B cell (primary cell): ENCODE results near the gene ZNF223. TPM values are rescaled to one million over a fixed set of nuclear protein-coding genes. Genes with fewer than 3 reads are reported as not detected.

Experiments used
- ATAC-seq: fragments of 200-7000 bp; cut with Tn5 transposase; one replicate; pipeline ENCODE4 v1.10.0; 2021; ENCODE audit warnings: low read depth, mild to moderate bottlenecking, moderate number of reproducible peaks, moderate library complexity
- CTCF ChIA-PET: fragments of 350-600 bp; sonication (Branson Sonifier 250); formaldehyde crosslinking; loops from one replicate; lab custom pipeline; 2021; ENCODE audit warnings: antibody characterized with exemption, inconsistent platforms; lab: Charles Lee
- POLR2A ChIA-PET: fragments of 350-600 bp; sonication (Branson Sonifier 250); formaldehyde crosslinking; loops from one replicate; lab custom pipeline; 2021; ENCODE audit warnings: antibody characterized with exemption; lab: Charles Lee
- DNase-seq: peaks from one replicate; pipeline ENCODE4 v3.0.0; 2013
- H2AFZ ChIP-seq: 2 replicates; pipeline ENCODE4 v1.6.1; 2012; ENCODE audit warnings: mild to moderate bottlenecking, low read depth, low read length; ENCODE audit not compliant: insufficient read depth, poor library complexity, severe bottlenecking
- H3K27ac ChIP-seq, 2 donors: 1 replicate in 1 of 2; 2 replicates in 1 of 2; pipeline ENCODE4 v1.5.1; 2012 to 2013; ENCODE audit warnings: low read length in 2 of 2, mild to moderate bottlenecking in 2 of 2, moderate library complexity in 1 of 2
- H3K27me3 ChIP-seq, 4 experiments: fragments of 200-600 bp in 1 of 4; sonication (generic) in 1 of 4; replicated peaks in 1 of 4; 1 replicate in 2 of 4; 2 replicates in 2 of 4; pipeline versions ENCODE4 v1.6.1 to v1.7.0; 2013 to 2016; ENCODE audit warnings: low read length in 3 of 4, mild to moderate bottlenecking in 2 of 4, mixed read lengths in 1 of 4, moderate library complexity in 1 of 4; ENCODE audit not compliant: insufficient read depth in 4 of 4, control insufficient read depth in 3 of 4; ENCODE audit errors: control extremely low read depth in 1 of 4
- H3K36me3 ChIP-seq, 2 experiments: replicated peaks in 1 of 2; 1 replicate in 1 of 2; 2 replicates in 1 of 2; pipeline versions ENCODE4 v1.6.1 to v1.7.1; 2013; ENCODE audit warnings: low read length in 1 of 2; ENCODE audit not compliant: insufficient read depth in 2 of 2, control insufficient read depth in 1 of 2; ENCODE audit errors: control extremely low read depth in 1 of 2, extremely low read depth in 1 of 2
- H3K4me1 ChIP-seq, 2 donors: fragments of 200-600 bp in 1 of 2; sonication (generic) in 1 of 2; 1 replicate in 1 of 2; 2 replicates in 1 of 2; pipeline versions ENCODE4 v1.5.1 to v1.6.1; 2013 to 2017; ENCODE audit warnings: low read length in 2 of 2; ENCODE audit not compliant: control insufficient read depth in 2 of 2, insufficient read depth in 2 of 2
- H3K4me2 ChIP-seq: replicated peaks from 2 replicates; pipeline ENCODE3; 2012; ENCODE audit warnings: mild to moderate bottlenecking, low read depth, low read length; ENCODE audit not compliant: poor library complexity, severe bottlenecking
- H3K4me3 ChIP-seq, 5 experiments: fragments of 200-600 bp in 1 of 5; sonication (generic) in 1 of 5; 1 replicate in 3 of 5; 2 replicates in 2 of 5; pipeline versions ENCODE4 v1.5.1 to v1.7.0; 2011 to 2016; ENCODE audit warnings: low read length in 4 of 5, mild to moderate bottlenecking in 4 of 5, low read depth in 2 of 5, control low read depth in 1 of 5, moderate library complexity in 1 of 5; ENCODE audit not compliant: insufficient read depth in 1 of 5; ENCODE audit errors: control extremely low read depth in 1 of 5, extremely low read depth in 1 of 5
- H3K79me2 ChIP-seq: fragments of 200-600 bp; sonication (generic); one replicate; pipeline ENCODE4 v1.6.0; 2016; ENCODE audit warnings: low read length; ENCODE audit not compliant: control insufficient read depth, insufficient read depth
- H3K9ac ChIP-seq: fragments of 200-600 bp; sonication (generic); 2 replicates; pipeline ENCODE4 v1.6.1; 2017; ENCODE audit warnings: mild to moderate bottlenecking, low read length, moderate library complexity
- H3K9me3 ChIP-seq, 3 donors: one replicate each; pipeline versions ENCODE4 v1.6.1 to v1.7.1; 2013; ENCODE audit warnings: low read length in 2 of 3; ENCODE audit not compliant: control insufficient read depth in 2 of 3, insufficient read depth in 1 of 3; ENCODE audit errors: control extremely low read depth in 1 of 3
- H4K20me1 ChIP-seq: 2 replicates; pipeline ENCODE4 v1.6.0; 2012; ENCODE audit warnings: mild to moderate bottlenecking, low read length; ENCODE audit not compliant: insufficient read depth, control insufficient read depth, poor library complexity, severe bottlenecking
- H3K27ac Mint-ChIP-seq: one replicate; pipeline ENCODE4 v1.8.0; 2021; ENCODE audit warnings: mixed read lengths
- H3K27me3 Mint-ChIP-seq: one replicate; pipeline ENCODE4 v1.8.0; 2021; ENCODE audit warnings: mixed read lengths
- H3K4me1 Mint-ChIP-seq: one replicate; pipeline ENCODE4 v1.8.0; 2021; ENCODE audit warnings: mixed read lengths
- H3K4me3 Mint-ChIP-seq: one replicate; pipeline ENCODE4 v1.8.0; 2021; ENCODE audit warnings: mixed read lengths
- H3K9me3 Mint-ChIP-seq: one replicate; pipeline ENCODE4 v1.8.0; 2022; ENCODE audit warnings: mixed read lengths; ENCODE audit not compliant: insufficient read depth
- CTCF ChIP-seq: fragments of 200-600 bp; IDR thresholded peaks from one replicate; pipeline ENCODE4 v1.8.0; 2022; ENCODE audit warnings: antibody characterized with exemption, mild to moderate bottlenecking
- EZH2 ChIP-seq: IDR thresholded peaks from 2 replicates; pipeline ENCODE4 v1.6.1; 2012; ENCODE audit warnings: borderline replicate concordance, low read depth, mild to moderate bottlenecking, moderate library complexity, low read length; ENCODE audit not compliant: insufficient read depth, poor library complexity, severe bottlenecking
- WGBS: methylation state at CpG from one replicate; pipeline ENCODE4 v1.1.5; 2013; ENCODE audit warnings: missing lambda C conversion rate; ENCODE audit not compliant: insufficient coverage; 5-methylcytosine and 5-hydroxymethylcytosine counted together
- intact Hi-C: fragments of 100-400 bp; cut with micrococcal nuclease; formaldehyde crosslinking; loops from one replicate; pipeline ENCODE4 v1.10.0; 2022
- polyA plus RNA-seq: library from polyadenylated mRNA; depleted of rRNA; stranded (reverse); fragments of >200 nt; gene quantifications from 2 replicates; pipeline ENCODE4 v1.2.3, GENCODE V29; 2012
- total RNA-seq, 2 donors: library from RNA; stranded (reverse); fragments of 120-200 nt in 1 of 2; gene quantifications; 1 replicate in 1 of 2; 2 replicates in 1 of 2; pipeline versions ENCODE4 v1.2.3 to v1.2.4, GENCODE V29; 2013 to 2022

ZNF223 gene
- total and polyA plus RNA-seq, 2 donors (not counting 1 experiment from before 2014, with no cell fraction given), result 2.9 to 7.3 TPM

DNA sequence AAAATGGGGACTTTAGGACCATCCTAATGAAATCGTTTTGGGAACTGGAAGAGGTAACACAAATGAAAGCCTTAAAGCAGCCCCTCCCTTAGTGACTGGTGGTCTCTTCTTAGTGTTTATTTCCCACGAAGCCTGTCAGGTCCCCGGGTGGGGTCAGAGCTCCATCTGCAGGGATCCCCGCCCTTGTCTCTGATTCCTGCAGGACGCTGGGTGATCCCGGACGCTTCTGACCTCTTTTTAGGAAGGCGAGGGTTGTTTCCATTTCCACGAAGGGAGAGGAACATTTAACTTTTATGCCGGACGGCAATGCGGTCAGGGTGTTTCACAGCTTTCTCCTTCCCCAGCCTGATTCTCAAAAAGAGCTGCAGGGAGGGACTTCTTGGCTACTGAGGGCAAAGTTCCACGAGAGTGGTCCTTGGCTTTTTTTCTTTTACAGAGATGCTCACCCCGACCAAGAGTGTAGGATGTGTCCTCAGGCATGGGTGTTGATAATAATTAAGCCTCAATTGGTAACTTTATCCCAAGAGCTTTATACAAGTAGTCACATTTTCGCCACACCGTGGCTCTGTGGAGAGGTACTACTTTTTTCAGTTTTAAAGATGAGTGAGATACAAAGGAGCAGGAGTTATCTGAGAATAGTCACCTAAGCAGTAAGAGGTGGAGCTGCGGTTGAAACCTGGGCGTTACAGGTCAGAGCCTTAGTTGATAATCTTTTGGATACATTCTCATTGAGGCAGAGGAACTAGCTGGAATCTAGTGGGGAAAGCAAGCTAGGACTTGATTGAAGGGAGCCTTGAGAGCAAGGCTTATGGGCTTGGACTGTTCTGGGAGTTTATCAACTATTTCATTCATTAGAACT, 20.9 kb downstream of the ZNF223 start:
- 31% methylated on average over 13 of the region's 18 CpGs for WGBS
- intact Hi-C loops, result loop anchor here (1.0 to 10.0 kb wide), 11 partner anchors 21 to 248 kb away; partner anchors contain the start of genes ZNF222, ZNF224, ZNF225 and ZNF226
- H3K79me2 ChIP-seq, result no peaks in the 10 kb centered on the region
- peak overlapping the region; percentile 73 for H3K9ac ChIP-seq
- H3K4me2 ChIP-seq, result peak overlapping the region; percentile 84
- H3K27ac Mint-ChIP-seq, result peak overlapping the region; percentile 76
- H3K4me1 ChIP-seq, result peaks cover 13 to 16% of the 10 kb centered on the region in 2 donors
- peaks cover 18% of the 10 kb centered on the region for H3K9me3 Mint-ChIP-seq
- H3K36me3 ChIP-seq, result peaks cover 0 to 4% of the 10 kb centered on the region in 2 experiments
- no peaks in the 10 kb centered on the region for H3K27me3 ChIP-seq
- ATAC-seq (no peak), DNase-seq (peak; percentile 5)
- H4K20me1 ChIP-seq, result no peaks in the 10 kb centered on the region
- H2AFZ ChIP-seq, result peak overlapping the region; percentile 94
- no peaks in the 10 kb centered on the region for H3K27me3 Mint-ChIP-seq
- no peak overlapping the region for H3K27ac ChIP-seq
- ChIA-PET POLR2A (interaction anchor here (0.6 kb wide), 1 partner anchor 139 kb away, joined by 9 read pairs; no protein-coding TSS in a partner anchor), CTCF (interaction anchor here (0.7 kb wide), 1 partner anchor 52 kb away, joined by 3 read pairs; no protein-coding TSS in a partner anchor)
- H3K9me3 ChIP-seq, result peaks cover 4 to 12% (median 7%) of the 10 kb centered on the region in 3 donors
- H3K4me3 Mint-ChIP-seq, result peak overlapping the region; percentile 89
- TF ChIP-seq EZH2 (no peak), CTCF (no peak)
- peaks cover 25% of the 10 kb centered on the region for H3K4me1 Mint-ChIP-seq
- peak overlapping the region; percentile 68 to 89 (median 76) for H3K4me3 ChIP-seq

GRCh38 chr19:44076325-44076724, 24.5 kb downstream of the ZNF223 start:
- intact Hi-C loops, result loop anchor here (10.0 kb wide), 1 partner anchor 252 kb away; the partner anchor contains the start of gene ZNF283
- Mint-ChIP-seq H3K27ac (no peak overlapping the region), H3K4me3 (no peak overlapping the region), H3K27me3 (no peaks in the 10 kb centered on the region), H3K4me1 (peaks cover 20% of the 10 kb centered on the region), H3K9me3 (peaks cover 6% of the 10 kb centered on the region)
- POLR2A ChIA-PET, result no interaction called here
- no peak overlapping the region for H3K4me3 ChIP-seq
- H3K27ac ChIP-seq, result no peak overlapping the region
- no peak overlapping the region for H3K9ac ChIP-seq
- CTCF ChIA-PET, result no interaction called here
- peaks cover 12 to 16% of the 10 kb centered on the region in 2 donors for H3K4me1 ChIP-seq
- DNase-seq (no peak), ATAC-seq (no peak)
- no CpG with 5 or more reads among the region's 2 CpGs for WGBS
- no peaks in the 10 kb centered on the region for H4K20me1 ChIP-seq
- peaks cover 0 to 8% of the 10 kb centered on the region in 2 experiments for H3K36me3 ChIP-seq
- H3K79me2 ChIP-seq, result no peaks in the 10 kb centered on the region
- TF ChIP-seq CTCF, result no peak
- TF ChIP-seq EZH2, result no peak
- no peaks in the 10 kb centered on the region for H3K27me3 ChIP-seq
- H3K4me2 ChIP-seq, result no peak overlapping the region
- no peak overlapping the region for H2AFZ ChIP-seq
- peaks cover 0 to 1% (median 0%) of the 10 kb centered on the region in 3 donors for H3K9me3 ChIP-seq
